Neural progenitor cell (in vitro differentiated cells): ENCODE data around the gene PCCA. TPM values are rescaled to one million over a fixed set of nuclear protein-coding genes. Genes with fewer than 3 reads are reported as not detected.
"Not testable (repeated sequence)": the region's sequence is repeated elsewhere in the genome, so short reads cannot be mapped to it uniquely, and the experiment has no call there.

Experiments used
- DNase-seq: peaks from one replicate; pipeline ENCODE4 v3.0.0-alpha.2; 2016; ENCODE audit warnings: low spot score
- H2AFZ ChIP-seq: fragments of 200-600 bp; sonication (generic); replicated peaks from 2 replicates; pipeline ENCODE4 v1.6.1; 2016; ENCODE audit warnings: antibody characterized with exemption
- H3F3A ChIP-seq: fragments of 200-600 bp; sonication (generic); 2 replicates; pipeline ENCODE4 v1.6.1; 2016; ENCODE audit warnings: antibody characterized with exemption, low read depth
- H3K27ac ChIP-seq: fragments of 200-600 bp; sonication (generic); 2 replicates; pipeline ENCODE4 v1.5.1; 2016; ENCODE audit warnings: mild to moderate bottlenecking
- H3K27me3 ChIP-seq: fragments of 200-600 bp; sonication (generic); 2 replicates; pipeline ENCODE4 v1.6.1; 2016; ENCODE audit warnings: mild to moderate bottlenecking, moderate library complexity
- H3K36me3 ChIP-seq: fragments of 200-600 bp; sonication (generic); 2 replicates; pipeline ENCODE4 v1.5.1; 2016
- H3K4me1 ChIP-seq: fragments of 200-600 bp; sonication (generic); 2 replicates; pipeline ENCODE4 v1.6.1; 2016; ENCODE audit warnings: mixed run types
- H3K4me2 ChIP-seq: fragments of 200-600 bp; sonication (generic); 2 replicates; pipeline ENCODE4 v1.6.1; 2016
- H3K4me3 ChIP-seq: fragments of 200-600 bp; sonication (generic); 2 replicates; pipeline ENCODE4 v1.5.1; 2016
- H3K79me2 ChIP-seq: fragments of 200-600 bp; sonication (generic); 2 replicates; pipeline ENCODE4 v1.6.1; 2016; ENCODE audit warnings: low read depth
- H3K9ac ChIP-seq: fragments of 200-600 bp; sonication (generic); 2 replicates; pipeline ENCODE4 v1.6.1; 2016
- H3K9me3 ChIP-seq: fragments of 200-600 bp; sonication (generic); 2 replicates; pipeline ENCODE4 v1.5.1; 2016; ENCODE audit warnings: low read depth
- H4K20me1 ChIP-seq: fragments of 200-600 bp; sonication (generic); 2 replicates; pipeline ENCODE4 v1.6.1; 2016; ENCODE audit warnings: low read depth
- H3K27ac Mint-ChIP-seq: 3 replicates; pipeline ENCODE4 v1.8.0; 2021; ENCODE audit warnings: mixed read lengths
- H3K27me3 Mint-ChIP-seq: 2 replicates; pipeline ENCODE4 v1.8.0; 2022; ENCODE audit warnings: low read depth, mild to moderate bottlenecking, inconsistent platforms, moderate library complexity, mixed read lengths; ENCODE audit not compliant: insufficient read depth
- H3K36me3 Mint-ChIP-seq: 3 replicates; pipeline ENCODE4 v1.8.0; 2021; ENCODE audit warnings: mixed read lengths
- H3K4me1 Mint-ChIP-seq: 3 replicates; pipeline ENCODE4 v1.8.0; 2021; ENCODE audit warnings: mixed read lengths
- H3K4me3 Mint-ChIP-seq: 3 replicates; pipeline ENCODE4 v1.8.0; 2021; ENCODE audit warnings: mild to moderate bottlenecking, moderate library complexity, mixed read lengths
- H3K9me3 Mint-ChIP-seq: 3 replicates; pipeline ENCODE4 v1.8.0; 2020; ENCODE audit warnings: mixed read lengths
- EZH2 ChIP-seq: fragments of 200-600 bp; sonication (generic); IDR thresholded peaks from 2 replicates; pipeline ENCODE4 v1.6.1; 2017; ENCODE audit warnings: antibody characterized with exemption, mild to moderate bottlenecking, moderate library complexity
- EZH2phosphoT487 ChIP-seq: fragments of 200-600 bp; sonication (generic); IDR thresholded peaks from 2 replicates; pipeline ENCODE4 v1.6.1; 2017; ENCODE audit warnings: antibody characterized with exemption
- total RNA-seq: library from RNA; depleted of rRNA; stranded (reverse); fragments of >200 nt; gene quantifications from 2 replicates; pipeline ENCODE4 v1.2.3, GENCODE V29; 2015; ENCODE audit warnings: low replicate concordance
- TF ChIP-seq, protein P1 (sequence below): fragments of 200-600 bp; sonication (generic); IDR thresholded peaks from 2 replicates; pipeline ENCODE4 v1.5.1; 2017; ENCODE audit warnings: antibody characterized with exemption, mild to moderate bottlenecking

Gene PCCA
- total RNA-seq, 1 donor from 2014 or later = 60.6 TPM

GRCh38 chr13:100097821-100098220 lies 8.9 kb downstream of the PCCA start:
- Histone ChIP-seq H3K36me3 (no peaks in the 10 kb centered on the region), H3K9me3 (no peaks in the 10 kb centered on the region), H3K4me2 (no peak overlapping the region), H3K9ac (no peak overlapping the region), H2AFZ (no peak overlapping the region), H3K4me1 (no peaks in the 10 kb centered on the region), H4K20me1 (peaks cover 6% of the 10 kb centered on the region), H3K79me2 (peaks cover 99% of the 10 kb centered on the region), H3K27me3 (no peaks in the 10 kb centered on the region), H3K27ac (no peak overlapping the region), H3K4me3 (no peak overlapping the region), H3F3A (peaks cover 2% of the 10 kb centered on the region)
- no peak for TF ChIP-seq EZH2phosphoT487
- DNase-seq = no peak
- Mint-ChIP-seq H3K4me3 (no peak overlapping the region), H3K27me3 (peaks cover 2% of the 10 kb centered on the region), H3K9me3 (peaks cover 30% of the 10 kb centered on the region), H3K27ac (no peak overlapping the region), H3K36me3 (peaks cover 44% of the 10 kb centered on the region), H3K4me1 (peaks cover 16% of the 10 kb centered on the region)

- H3K9me3 Mint-ChIP-seq = peaks cover 24% of the 10 kb centered on the region
- no peak overlapping the region for H3K4me3 Mint-ChIP-seq
- DNase-seq = no peak
- Histone ChIP-seq H3K9me3 (no peaks in the 10 kb centered on the region), H3K4me3 (no peak overlapping the region), H3K9ac (no peak overlapping the region), H3K27me3 (no peaks in the 10 kb centered on the region), H4K20me1 (peaks cover 6% of the 10 kb centered on the region), H3K79me2 (peaks cover 99% of the 10 kb centered on the region), H3K4me2 (no peak overlapping the region), H3K36me3 (no peaks in the 10 kb centered on the region), H2AFZ (no peak overlapping the region), H3K4me1 (no peaks in the 10 kb centered on the region), H3K27ac (no peak overlapping the region), H3F3A (peaks cover 2% of the 10 kb centered on the region)
- peaks cover 2% of the 10 kb centered on the region for H3K27me3 Mint-ChIP-seq
- TF ChIP-seq EZH2 (no peak), EZH2phosphoT487 (no peak)
- TF ChIP-seq, protein P1, sequence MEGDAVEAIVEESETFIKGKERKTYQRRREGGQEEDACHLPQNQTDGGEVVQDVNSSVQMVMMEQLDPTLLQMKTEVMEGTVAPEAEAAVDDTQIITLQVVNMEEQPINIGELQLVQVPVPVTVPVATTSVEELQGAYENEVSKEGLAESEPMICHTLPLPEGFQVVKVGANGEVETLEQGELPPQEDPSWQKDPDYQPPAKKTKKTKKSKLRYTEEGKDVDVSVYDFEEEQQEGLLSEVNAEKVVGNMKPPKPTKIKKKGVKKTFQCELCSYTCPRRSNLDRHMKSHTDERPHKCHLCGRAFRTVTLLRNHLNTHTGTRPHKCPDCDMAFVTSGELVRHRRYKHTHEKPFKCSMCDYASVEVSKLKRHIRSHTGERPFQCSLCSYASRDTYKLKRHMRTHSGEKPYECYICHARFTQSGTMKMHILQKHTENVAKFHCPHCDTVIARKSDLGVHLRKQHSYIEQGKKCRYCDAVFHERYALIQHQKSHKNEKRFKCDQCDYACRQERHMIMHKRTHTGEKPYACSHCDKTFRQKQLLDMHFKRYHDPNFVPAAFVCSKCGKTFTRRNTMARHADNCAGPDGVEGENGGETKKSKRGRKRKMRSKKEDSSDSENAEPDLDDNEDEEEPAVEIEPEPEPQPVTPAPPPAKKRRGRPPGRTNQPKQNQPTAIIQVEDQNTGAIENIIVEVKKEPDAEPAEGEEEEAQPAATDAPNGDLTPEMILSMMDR = no peak
- peaks cover 16% of the 10 kb centered on the region for H3K4me1 Mint-ChIP-seq
- H3K27ac Mint-ChIP-seq = no peak overlapping the region
- H3K36me3 Mint-ChIP-seq = peaks cover 40% of the 10 kb centered on the region
These were observed 9.7 kb downstream of the PCCA start for GRCh38 chr13:100098445-100099116.

GRCh38 chr13:100099117-100099445 lies 10.2 kb downstream of the PCCA start:
- H3K27ac Mint-ChIP-seq, H3K36me3 ChIP-seq, H3K4me2 ChIP-seq, H4K20me1 ChIP-seq, DNase-seq, H3K9me3 ChIP-seq, H2AFZ ChIP-seq, H3K4me3 ChIP-seq, H3K27me3 ChIP-seq, H3K9ac ChIP-seq, H3K27ac ChIP-seq, H3K4me3 Mint-ChIP-seq, H3K4me1 ChIP-seq, H3K27me3 Mint-ChIP-seq, H3F3A ChIP-seq: not testable (repeated sequence)
- Mint-ChIP-seq H3K9me3 (peaks cover 24% of the 10 kb centered on the region), H3K4me1 (peaks cover 16% of the 10 kb centered on the region), H3K36me3 (peaks cover 44% of the 10 kb centered on the region)
- peaks cover 98% of the 10 kb centered on the region for H3K79me2 ChIP-seq

DNA sequence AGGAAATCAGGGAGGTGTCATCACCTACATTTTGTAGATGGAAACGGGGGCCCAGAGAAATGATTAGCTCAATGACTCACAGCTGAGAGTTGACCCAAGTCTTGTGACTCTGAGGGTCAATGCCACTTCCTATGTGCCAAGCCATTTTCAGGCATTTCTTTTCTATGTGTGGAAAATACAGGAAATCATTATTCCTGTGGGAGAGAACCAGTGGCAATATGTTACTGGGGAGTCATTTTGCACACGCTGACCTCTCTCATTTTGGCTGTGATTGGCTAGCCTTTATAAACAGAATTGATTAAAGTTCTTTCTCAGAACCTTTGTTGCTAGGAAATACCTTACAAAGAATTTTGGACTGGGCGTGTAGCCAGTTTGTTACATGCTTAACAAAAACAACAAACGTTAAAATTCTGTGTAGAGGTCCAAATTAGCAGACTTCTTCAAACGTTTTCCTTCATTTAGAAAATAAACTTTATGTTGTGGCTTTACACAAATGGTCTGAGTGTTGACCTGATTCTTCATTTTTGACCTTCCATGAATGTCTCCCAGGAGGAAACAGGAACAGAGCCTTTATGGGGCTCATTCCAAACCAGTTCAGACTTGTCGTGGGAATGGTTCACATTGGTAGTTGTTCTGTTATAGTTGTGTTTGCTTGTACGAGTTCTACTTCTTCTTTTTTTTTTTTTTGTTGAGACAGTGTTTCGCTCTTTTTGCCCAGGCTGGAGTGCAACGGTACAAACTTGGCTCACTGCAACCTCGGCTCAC lies 11.4 kb downstream of the PCCA start:
- H4K20me1 ChIP-seq = peaks cover 6% of the 10 kb centered on the region
- H3F3A ChIP-seq = peaks cover 2% of the 10 kb centered on the region
- H3K4me3 Mint-ChIP-seq = no peak overlapping the region
- no peaks in the 10 kb centered on the region for H3K27me3 ChIP-seq
- H3K27ac ChIP-seq = no peak overlapping the region
- H3K4me1 ChIP-seq = no peaks in the 10 kb centered on the region
- H3K36me3 Mint-ChIP-seq = peaks cover 44% of the 10 kb centered on the region
- H3K9me3 ChIP-seq = no peaks in the 10 kb centered on the region
- H3K27me3 Mint-ChIP-seq = peaks cover 2% of the 10 kb centered on the region
- no peak overlapping the region for H3K4me3 ChIP-seq
- H3K9ac ChIP-seq = no peak overlapping the region
- H3K4me1 Mint-ChIP-seq = peaks cover 16% of the 10 kb centered on the region
- peak overlapping the region; percentile 82 for H3K27ac Mint-ChIP-seq
- H3K79me2 ChIP-seq = peaks cover 98% of the 10 kb centered on the region
- DNase-seq = no peak
- H3K36me3 ChIP-seq = no peaks in the 10 kb centered on the region
- no peak overlapping the region for H3K4me2 ChIP-seq
- H3K9me3 Mint-ChIP-seq = peaks cover 20% of the 10 kb centered on the region
- no peak for TF ChIP-seq EZH2
- no peak for TF ChIP-seq EZH2phosphoT487
- TF ChIP-seq, protein P1 = no peak
- H2AFZ ChIP-seq = no peak overlapping the region
